GM12865 (cell line): Measurements from ENCODE around the gene NID2.
A peak's percentile ranks its signal among the peaks of the same experiment; 100 is the strongest.

Experiments used
- DNase-seq: peaks from one replicate; pipeline ENCODE4 v3.0.0; 2010; ENCODE audit warnings: low read depth
- H3K4me3 ChIP-seq: 2 replicates; pipeline ENCODE4 v1.5.1; 2011; ENCODE audit warnings: mild to moderate bottlenecking, low read depth, low read length, control low read depth
- CTCF ChIP-seq: IDR thresholded peaks from 2 replicates; pipeline ENCODE4 v1.5.1; 2011; ENCODE audit warnings: low read length, control low read depth, low read depth, inconsistent platforms; ENCODE audit not compliant: insufficient read depth; ENCODE audit errors: missing control alignments

Gene NID2

DNA sequence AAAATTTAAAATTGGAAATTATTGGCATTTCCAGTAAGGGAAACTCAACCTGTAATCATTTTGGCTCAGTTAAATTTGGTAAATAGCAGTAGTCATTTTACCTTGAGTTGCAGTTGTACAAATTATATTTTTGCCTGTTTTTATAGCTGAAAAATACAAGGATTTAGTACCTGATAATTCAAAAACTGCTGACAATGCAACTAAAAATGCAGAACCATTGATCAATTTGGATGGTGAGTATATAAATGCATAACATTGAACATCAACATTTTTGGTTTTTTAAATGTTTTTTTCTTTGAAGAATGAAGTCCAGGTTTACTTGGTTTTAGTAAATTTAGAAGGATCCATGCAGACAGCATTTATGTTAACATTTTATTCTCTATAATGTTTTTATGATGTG, 70.5 kb downstream of the NID2 start:
- H3K4me3 ChIP-seq, result no peak overlapping the region
- no peak for TF ChIP-seq CTCF

GRCh38 chr14:51996148-51996746, 72.6 kb downstream of the NID2 start:
- peak; percentile 55 for TF ChIP-seq CTCF
- DNase-seq, result peak; percentile 53
- H3K4me3 ChIP-seq, result no peak overlapping the region

More for the DNA sequence above, 70.5 kb downstream of the NID2 start:
- no peak for DNase-seq

DNA sequence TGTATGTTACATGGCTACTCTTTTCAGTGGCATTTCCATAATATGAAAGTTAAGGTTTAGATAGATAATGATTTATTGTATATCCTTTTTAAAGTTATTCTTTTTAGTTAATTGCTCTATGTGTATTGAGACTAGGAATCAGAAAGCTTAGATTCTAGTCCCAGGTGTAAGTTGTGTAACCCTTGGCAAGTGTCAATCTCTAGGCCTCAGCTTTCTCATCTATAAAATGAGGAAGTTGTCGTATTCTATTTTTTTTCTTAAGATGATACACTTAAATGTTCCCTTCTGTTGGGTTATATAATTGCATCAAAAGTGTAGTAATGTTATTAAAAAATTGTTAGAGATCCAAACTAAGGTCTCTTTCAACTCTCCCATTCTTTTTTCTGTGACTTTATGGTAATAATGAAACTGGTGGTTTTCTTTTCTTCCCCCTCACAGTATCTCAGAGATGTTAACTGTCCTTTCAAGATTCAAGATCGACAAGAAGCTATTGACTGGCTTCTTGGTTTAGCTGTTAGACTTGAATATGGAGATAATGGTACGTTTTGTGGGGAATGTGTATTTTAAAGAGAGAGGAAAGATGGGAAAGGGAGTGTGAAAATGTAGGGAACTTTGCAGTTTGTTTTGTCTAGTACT, 75.5 kb downstream of the NID2 start:
- no peak for DNase-seq
- H3K4me3 ChIP-seq, result no peak overlapping the region
- TF ChIP-seq CTCF, result no peak

GRCh38 chr14:51990488-51990887, 78.4 kb downstream of the NID2 start:
- TF ChIP-seq CTCF, result no peak

GRCh38 chr14:51989293-51990234, 79.3 kb downstream of the NID2 start, which contains the start of gene RTRAF:
Gene RTRAF, plus strand, starts transcription at chr14:51989546. Its CDS starts 94 bp downstream, at chr14:51989640.
- no peak for TF ChIP-seq CTCF
- peak within 1 kb of the TSS; percentile 96 for H3K4me3 ChIP-seq

More at GRCh38 chr14:51990488-51990887, 78.4 kb downstream of the NID2 start:
- no peak for DNase-seq
- H3K4me3 ChIP-seq, result peak overlapping the region; percentile 96

DNA sequence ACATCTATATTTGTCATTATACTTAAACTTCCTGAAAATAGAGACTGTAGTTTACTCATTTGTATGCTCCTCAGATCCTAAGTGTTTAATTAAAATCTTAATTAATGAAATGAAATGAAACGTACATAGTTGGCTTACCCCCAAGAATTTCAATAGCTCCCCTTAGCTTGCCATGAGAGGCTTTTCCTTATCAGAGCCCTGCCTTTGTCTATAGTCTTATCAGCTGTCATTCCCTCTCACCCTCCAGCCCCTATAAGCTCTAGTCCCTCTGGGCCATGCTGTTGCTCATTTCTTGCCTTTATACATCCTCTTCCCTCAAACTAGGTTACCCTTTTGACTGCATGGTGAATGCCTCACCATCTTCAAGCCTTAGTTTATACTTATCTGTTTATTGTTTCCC, 80.6 kb downstream of the NID2 start:
- no peak for DNase-seq
- H3K4me3 ChIP-seq, result no peak overlapping the region; the same call in 1 of the 2 replicates
- TF ChIP-seq CTCF, result no peak

More at GRCh38 chr14:51989293-51990234, 79.3 kb downstream of the NID2 start, which contains the start of gene RTRAF:
- peak; percentile 97 for DNase-seq
